Activated CD8-positive, alpha-beta T cell treated with anti-CD3 and anti-CD28 coated beads, Interleukin-2, amount 10 ng/mL, durations not matched to agents 7 days and 5 days (primary cell): Measurements from ENCODE around the gene MAB21L4. TPM values are rescaled to one million over a fixed set of nuclear protein-coding genes. Genes with fewer than 3 reads are reported as not detected.

Experiments used
- ATAC-seq: fragments of 150-1000 bp; cut with Tn5 transposase; one replicate; pipeline ENCODE4 v1.10.0; 2021; ENCODE audit warnings: moderate library complexity
- CTCF ChIA-PET: fragments of 350-600 bp; sonication (Branson Sonifier 250); formaldehyde crosslinking; loops from one replicate; lab custom pipeline; 2021; ENCODE audit warnings: antibody characterized with exemption; lab: Charles Lee
- POLR2A ChIA-PET: fragments of 350-600 bp; sonication (Branson Sonifier 250); formaldehyde crosslinking; loops from one replicate; lab custom pipeline; 2021; ENCODE audit warnings: antibody characterized with exemption; lab: Charles Lee
- DNase-seq: peaks from one replicate; pipeline ENCODE4 v3.0.0-alpha.2; 2020
- H3K27ac Mint-ChIP-seq: one replicate; pipeline ENCODE4 v1.8.0; 2021; ENCODE audit warnings: mild to moderate bottlenecking, mixed read lengths
- H3K27me3 Mint-ChIP-seq: one replicate; pipeline ENCODE4 v1.8.0; 2021; ENCODE audit warnings: low read depth, mixed read lengths
- H3K36me3 Mint-ChIP-seq: one replicate; pipeline ENCODE4 v1.8.0; 2021; ENCODE audit warnings: low read depth, mixed read lengths
- H3K4me1 Mint-ChIP-seq: one replicate; pipeline ENCODE4 v1.8.0; 2021; ENCODE audit warnings: low read depth, mixed read lengths
- H3K4me3 Mint-ChIP-seq: one replicate; pipeline ENCODE4 v1.8.0; 2021; ENCODE audit warnings: mild to moderate bottlenecking, mixed read lengths
- H3K9me3 Mint-ChIP-seq: one replicate; pipeline ENCODE4 v1.8.0; 2022; ENCODE audit warnings: mixed read lengths; ENCODE audit not compliant: insufficient read depth
- total RNA-seq, 2 experiments: library from RNA; stranded (reverse); gene quantifications; one replicate each; pipeline ENCODE4 v1.2.3, GENCODE V29; 2021

Gene MAB21L4
- total RNA-seq, 2 experiments from 2014 or later: not detected

DNA sequence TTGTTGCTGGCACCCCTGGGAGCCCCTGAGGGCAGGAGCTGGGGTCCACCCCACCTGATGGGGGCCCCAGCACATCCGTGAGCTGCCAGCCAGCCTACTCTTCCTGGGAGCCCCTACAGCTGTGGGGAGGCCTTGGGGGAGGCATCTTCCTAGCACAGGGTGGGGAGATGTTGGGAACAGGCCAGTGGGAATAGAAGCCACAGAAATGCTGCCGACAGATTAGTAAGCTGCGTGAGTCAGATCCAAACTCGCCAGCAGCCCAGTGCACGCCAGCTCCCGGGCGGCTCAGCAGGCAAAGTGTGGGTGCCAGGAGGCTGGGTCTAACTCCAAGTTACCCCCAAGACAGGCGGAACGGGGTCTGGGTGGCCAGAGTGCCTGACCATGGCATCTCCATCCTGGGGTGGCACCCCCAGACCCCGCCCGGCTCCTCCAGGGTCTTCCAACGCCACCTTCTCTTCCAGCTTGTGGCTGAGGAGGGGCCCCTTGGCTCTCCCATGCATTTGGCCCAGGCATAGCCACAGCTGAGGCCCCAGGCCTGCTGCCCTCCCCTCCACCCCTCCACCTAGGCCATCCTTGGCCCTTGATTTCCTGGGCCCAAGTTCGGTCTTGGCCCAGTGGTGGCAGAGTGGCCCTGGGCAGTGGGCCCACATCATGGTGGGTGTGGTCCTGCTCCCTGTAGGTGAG lies 25.5 kb upstream of the MAB21L4 start:
- Mint-ChIP-seq H3K4me3 (no peak overlapping the region), H3K27ac (no peak overlapping the region), H3K36me3 (no peaks in the 10 kb centered on the region), H3K27me3 (no peaks in the 10 kb centered on the region), H3K9me3 (no peaks in the 10 kb centered on the region), H3K4me1 (no peaks in the 10 kb centered on the region)
- POLR2A ChIA-PET: no interaction called here
- ATAC-seq (no peak), DNase-seq (no peak)
- CTCF ChIA-PET: no interaction called here

DNA sequence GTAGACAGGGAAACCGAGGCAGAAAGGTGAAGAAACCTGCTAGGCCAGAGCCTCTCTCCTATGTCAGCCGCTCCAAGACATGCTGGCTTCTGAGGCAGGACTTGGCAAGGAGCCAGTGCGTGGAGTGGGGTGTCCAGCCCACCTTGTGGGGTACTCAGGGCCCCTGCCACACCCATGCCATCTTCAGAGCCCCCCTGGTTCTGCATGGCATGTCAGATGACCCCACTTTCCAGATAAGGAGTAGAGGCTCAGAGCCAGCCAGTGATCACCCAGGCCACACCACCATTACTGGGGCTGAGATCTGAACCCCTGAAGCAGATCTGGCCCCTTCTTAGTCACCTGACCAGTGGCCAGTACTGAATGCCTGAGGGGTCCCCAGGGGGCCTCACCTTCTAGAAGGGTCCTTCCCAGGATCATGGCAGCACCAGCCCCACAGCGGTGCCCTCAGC lies 24.9 kb upstream of the MAB21L4 start:
- POLR2A ChIA-PET: no interaction called here
- no peak for DNase-seq

GRCh38 chr2:240919786-240920782 lies 24.1 kb upstream of the MAB21L4 start:
- Mint-ChIP-seq H3K36me3 (no peaks in the 10 kb centered on the region), H3K27me3 (peaks cover 3% of the 10 kb centered on the region), H3K9me3 (no peaks in the 10 kb centered on the region), H3K27ac (no peak overlapping the region), H3K4me3 (no peak overlapping the region), H3K4me1 (no peaks in the 10 kb centered on the region)
- DNase-seq (no peak), ATAC-seq (no peak)
- ChIA-PET POLR2A (no interaction called here), CTCF (no interaction called here)

More for the DNA sequence above, 24.9 kb upstream of the MAB21L4 start:
- H3K27me3 Mint-ChIP-seq: no peaks in the 10 kb centered on the region
- no peak for ATAC-seq
- CTCF ChIA-PET: no interaction called here
- H3K27ac Mint-ChIP-seq: no peak overlapping the region
- H3K4me1 Mint-ChIP-seq: no peaks in the 10 kb centered on the region
- no peaks in the 10 kb centered on the region for H3K9me3 Mint-ChIP-seq
- H3K36me3 Mint-ChIP-seq: no peaks in the 10 kb centered on the region
- H3K4me3 Mint-ChIP-seq: no peak overlapping the region

DNA sequence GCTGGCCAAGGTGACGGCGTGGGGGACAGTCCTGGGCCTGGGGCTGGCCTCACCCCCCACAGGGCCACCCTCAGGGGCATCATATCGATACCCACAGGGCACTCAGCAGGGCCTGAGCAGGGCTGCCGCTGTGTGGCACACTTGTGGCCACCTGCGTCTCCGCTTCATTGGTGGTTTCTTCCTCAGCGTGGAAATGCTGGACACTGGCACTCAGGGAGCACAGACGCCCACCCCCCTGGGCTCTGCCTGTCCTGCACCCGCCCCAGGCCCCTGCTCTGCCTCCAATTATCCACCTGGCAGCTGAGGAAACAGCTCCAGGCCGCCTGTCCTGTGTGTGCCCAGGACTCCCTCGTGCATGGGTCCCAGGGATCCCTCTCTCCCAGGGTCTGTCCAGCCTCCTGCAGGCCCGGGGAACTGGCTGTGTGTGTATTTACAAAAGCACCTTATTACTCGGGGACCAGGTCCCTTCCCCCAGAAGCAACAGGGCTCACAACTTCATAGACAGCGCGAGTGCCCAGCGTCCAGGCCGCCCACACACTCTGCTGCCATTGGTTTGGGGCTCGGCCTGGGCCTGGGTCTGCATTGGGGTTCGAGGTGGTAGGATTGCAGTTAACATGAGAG lies 23.3 kb upstream of the MAB21L4 start:
- no peak overlapping the region for H3K4me3 Mint-ChIP-seq
- H3K9me3 Mint-ChIP-seq: no peaks in the 10 kb centered on the region
- no peak for DNase-seq
- ChIA-PET POLR2A (no interaction called here), CTCF (no interaction called here)
- no peaks in the 10 kb centered on the region for H3K36me3 Mint-ChIP-seq
- no peak for ATAC-seq
- H3K27me3 Mint-ChIP-seq: peaks cover 3% of the 10 kb centered on the region
- no peaks in the 10 kb centered on the region for H3K4me1 Mint-ChIP-seq
- H3K27ac Mint-ChIP-seq: no peak overlapping the region

GRCh38 chr2:240918258-240919091 lies 22.5 kb upstream of the MAB21L4 start:
- no peaks in the 10 kb centered on the region for H3K4me1 Mint-ChIP-seq
- H3K36me3 Mint-ChIP-seq: no peaks in the 10 kb centered on the region
- ChIA-PET POLR2A (no interaction called here), CTCF (interaction anchor here (0.7 kb wide), 1 partner anchor 141 kb away, joined by 3 read pairs; no protein-coding TSS in a partner anchor)
- peaks cover 3% of the 10 kb centered on the region for H3K27me3 Mint-ChIP-seq
- no peak for DNase-seq
- H3K9me3 Mint-ChIP-seq: no peaks in the 10 kb centered on the region
- no peak overlapping the region for H3K27ac Mint-ChIP-seq
- ATAC-seq: no peak
- no peak overlapping the region for H3K4me3 Mint-ChIP-seq

DNA sequence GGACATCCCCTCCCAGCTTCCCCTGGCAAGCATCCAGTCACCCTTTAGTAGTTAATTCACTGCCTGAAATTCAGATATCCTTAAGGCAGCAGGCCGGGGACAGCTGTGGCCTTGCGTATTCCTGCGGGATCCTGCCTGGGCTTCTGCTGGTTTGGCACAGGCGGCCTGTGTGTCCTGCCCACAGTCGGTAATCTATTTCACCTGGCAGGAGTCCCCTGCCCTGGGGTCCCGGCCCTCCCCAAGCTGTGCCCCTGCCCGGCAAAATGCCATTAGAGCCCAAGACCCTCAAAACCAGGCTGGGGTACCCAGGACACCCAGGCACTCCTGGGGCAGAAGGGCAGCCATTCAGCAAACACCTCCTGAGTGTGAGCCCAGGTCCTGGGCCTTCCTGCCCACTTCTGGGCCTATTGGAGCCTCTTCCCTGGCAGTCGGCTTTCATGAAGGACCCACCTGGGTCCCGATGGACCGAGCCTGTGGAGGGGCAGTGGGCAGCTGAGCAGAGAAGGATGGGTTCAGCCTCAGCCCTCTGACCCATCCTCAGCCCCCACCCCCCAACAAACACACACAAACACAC lies 21.8 kb upstream of the MAB21L4 start:
- ChIA-PET POLR2A (no interaction called here), CTCF (interaction anchor here (0.7 to 0.8 kb wide), 2 partner anchors 10 to 142 kb away, joined by 3 read pairs; no protein-coding TSS in a partner anchor)
- no peak for DNase-seq
- no peak for ATAC-seq
- no peaks in the 10 kb centered on the region for H3K36me3 Mint-ChIP-seq
- no peak overlapping the region for H3K4me3 Mint-ChIP-seq
- H3K4me1 Mint-ChIP-seq: no peaks in the 10 kb centered on the region
- peaks cover 3% of the 10 kb centered on the region for H3K27me3 Mint-ChIP-seq
- no peak overlapping the region for H3K27ac Mint-ChIP-seq
- no peaks in the 10 kb centered on the region for H3K9me3 Mint-ChIP-seq

- ChIA-PET CTCF (interaction anchor here (0.8 kb wide), 1 partner anchor 10 kb away, joined by 3 read pairs; no protein-coding TSS in a partner anchor), POLR2A (no interaction called here)
- H3K27ac Mint-ChIP-seq: no peak overlapping the region
- H3K4me3 Mint-ChIP-seq: no peak overlapping the region
- H3K4me1 Mint-ChIP-seq: no peaks in the 10 kb centered on the region
- DNase-seq (no peak), ATAC-seq (no peak)
- H3K9me3 Mint-ChIP-seq: no peaks in the 10 kb centered on the region
- peaks cover 3% of the 10 kb centered on the region for H3K27me3 Mint-ChIP-seq
- no peaks in the 10 kb centered on the region for H3K36me3 Mint-ChIP-seq
Observed at GRCh38 chr2:240917009-240917683, 21.2 kb upstream of the MAB21L4 start.

DNA sequence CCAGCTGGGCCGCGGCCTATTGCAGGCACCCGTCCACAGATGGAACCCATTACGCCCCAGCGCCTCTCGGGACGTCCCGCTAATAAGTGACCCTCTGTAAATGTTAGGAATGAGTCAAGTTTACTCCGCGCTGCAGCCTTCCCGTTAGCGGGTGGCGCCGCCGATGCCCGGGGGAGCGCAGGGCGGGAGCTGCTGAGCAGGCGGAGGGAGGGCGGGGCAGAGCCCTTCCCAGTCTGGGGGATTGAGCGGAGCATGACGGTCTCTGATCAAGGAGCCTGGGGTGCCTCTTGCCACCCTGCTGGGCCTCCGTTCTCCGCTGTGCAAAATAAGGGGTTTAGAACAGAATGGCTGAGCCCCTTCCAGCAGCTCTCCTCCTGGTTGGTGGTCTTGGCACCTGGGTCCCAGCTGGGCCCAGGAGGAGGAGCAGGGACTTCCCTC lies 20.6 kb upstream of the MAB21L4 start:
- POLR2A ChIA-PET: no interaction called here
- H3K27ac Mint-ChIP-seq: no peak overlapping the region
- no peaks in the 10 kb centered on the region for H3K36me3 Mint-ChIP-seq
- peaks cover 4% of the 10 kb centered on the region for H3K27me3 Mint-ChIP-seq
- H3K9me3 Mint-ChIP-seq: no peaks in the 10 kb centered on the region
- CTCF ChIA-PET: no interaction called here
- H3K4me3 Mint-ChIP-seq: no peak overlapping the region
- DNase-seq: no peak
- no peaks in the 10 kb centered on the region for H3K4me1 Mint-ChIP-seq
- ATAC-seq: no peak

- peaks cover 5% of the 10 kb centered on the region for H3K27me3 Mint-ChIP-seq
- no peaks in the 10 kb centered on the region for H3K36me3 Mint-ChIP-seq
- H3K27ac Mint-ChIP-seq: no peak overlapping the region
- H3K9me3 Mint-ChIP-seq: no peaks in the 10 kb centered on the region
- no peak for DNase-seq
- no peak overlapping the region for H3K4me3 Mint-ChIP-seq
- ChIA-PET POLR2A (no interaction called here), CTCF (no interaction called here)
- H3K4me1 Mint-ChIP-seq: no peaks in the 10 kb centered on the region
- no peak for ATAC-seq
Observed at GRCh38 chr2:240915526-240916341, 19.8 kb upstream of the MAB21L4 start.
